GOT3 (cell line): ENCODE measurements around the gene KLHL3.

Source experiments
- DNase-seq: peaks from one replicate; lab custom pipeline; 2025; ENCODE audit warnings: mixed read lengths; lab: John Stamatoyannopoulos, UW

Gene KLHL3

GRCh38 chr5:137708796-137709559, 26.9 kb downstream of the KLHL3 start:
- no peak for DNase-seq

- no peak for DNase-seq
These were observed 27.8 kb downstream of the KLHL3 start for GRCh38 chr5:137708062-137708461.

- DNase-seq, result no peak
These were observed 29.0 kb downstream of the KLHL3 start for GRCh38 chr5:137706841-137707240.

- DNase-seq, result no peak
These were observed 30.8 kb downstream of the KLHL3 start for GRCh38 chr5:137705106-137705505.

GRCh38 chr5:137703565-137703964, 32.3 kb downstream of the KLHL3 start:
- DNase-seq, result no peak

DNA sequence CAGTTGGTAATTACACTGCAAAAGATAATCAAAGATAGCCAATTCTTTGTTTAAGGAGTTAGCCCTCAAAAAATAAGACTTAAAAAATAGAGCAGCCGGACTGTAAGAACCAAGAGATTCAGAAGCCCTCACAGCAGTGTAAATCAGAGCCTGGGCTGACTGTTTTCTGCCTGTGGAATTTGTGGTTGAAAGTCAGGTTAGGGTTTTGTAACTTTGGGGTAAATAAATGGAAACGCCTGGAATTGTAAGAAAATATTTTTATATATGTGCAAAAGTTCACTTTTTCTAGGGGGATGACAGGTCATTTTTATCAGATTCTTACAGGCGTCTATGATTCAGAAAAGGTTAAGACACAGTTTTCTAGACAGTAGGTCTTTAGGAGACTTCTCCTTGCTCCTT, 35.6 kb downstream of the KLHL3 start:
- DNase-seq, result no peak

DNA sequence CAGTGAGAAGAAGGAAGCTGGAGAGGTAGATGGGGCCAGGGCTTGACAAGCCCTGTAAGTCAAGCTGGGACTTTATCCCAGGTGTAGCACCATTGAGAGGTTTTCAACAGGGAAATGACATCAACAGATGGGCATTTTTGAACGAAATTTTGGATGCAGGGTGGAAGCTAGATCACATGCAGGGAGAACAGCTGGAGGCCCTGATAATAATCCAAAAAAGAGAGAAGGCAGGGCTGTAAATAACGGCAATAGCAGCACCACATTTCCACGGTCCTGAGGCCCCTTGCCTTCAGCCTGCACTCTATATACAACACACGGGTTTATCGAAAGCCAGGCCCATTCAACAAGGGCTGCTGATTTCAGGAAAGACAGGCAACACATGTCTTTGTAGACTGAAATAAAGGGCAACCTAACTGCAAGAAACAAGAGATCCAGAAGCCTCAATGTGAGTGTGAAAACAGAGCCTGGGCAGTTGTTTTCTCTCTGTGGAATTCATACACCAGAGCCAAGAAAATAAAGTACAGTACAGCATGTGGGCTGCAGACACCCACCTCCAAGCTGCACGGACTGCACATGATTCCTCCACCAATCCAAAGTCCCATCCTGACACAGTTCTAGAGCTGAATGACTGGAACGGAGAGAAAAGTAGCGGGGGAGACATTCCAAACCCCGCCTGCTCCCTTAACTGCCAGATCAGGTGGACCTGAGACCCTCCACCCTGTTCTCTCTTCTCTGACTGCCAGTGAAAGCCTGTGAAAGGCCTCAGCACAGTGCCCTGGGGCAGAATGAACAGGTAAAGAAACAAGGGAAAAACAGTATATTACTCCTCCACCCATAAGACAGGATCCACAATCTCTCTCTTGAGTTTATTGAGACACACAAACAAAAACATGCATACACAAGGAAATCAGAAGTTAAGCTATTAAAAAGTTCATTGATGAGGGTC, 36.3 kb downstream of the KLHL3 start:
- DNase-seq, result no peak

- no peak for DNase-seq
These were observed 39.4 kb downstream of the KLHL3 start for GRCh38 chr5:137696481-137696880.

DNA sequence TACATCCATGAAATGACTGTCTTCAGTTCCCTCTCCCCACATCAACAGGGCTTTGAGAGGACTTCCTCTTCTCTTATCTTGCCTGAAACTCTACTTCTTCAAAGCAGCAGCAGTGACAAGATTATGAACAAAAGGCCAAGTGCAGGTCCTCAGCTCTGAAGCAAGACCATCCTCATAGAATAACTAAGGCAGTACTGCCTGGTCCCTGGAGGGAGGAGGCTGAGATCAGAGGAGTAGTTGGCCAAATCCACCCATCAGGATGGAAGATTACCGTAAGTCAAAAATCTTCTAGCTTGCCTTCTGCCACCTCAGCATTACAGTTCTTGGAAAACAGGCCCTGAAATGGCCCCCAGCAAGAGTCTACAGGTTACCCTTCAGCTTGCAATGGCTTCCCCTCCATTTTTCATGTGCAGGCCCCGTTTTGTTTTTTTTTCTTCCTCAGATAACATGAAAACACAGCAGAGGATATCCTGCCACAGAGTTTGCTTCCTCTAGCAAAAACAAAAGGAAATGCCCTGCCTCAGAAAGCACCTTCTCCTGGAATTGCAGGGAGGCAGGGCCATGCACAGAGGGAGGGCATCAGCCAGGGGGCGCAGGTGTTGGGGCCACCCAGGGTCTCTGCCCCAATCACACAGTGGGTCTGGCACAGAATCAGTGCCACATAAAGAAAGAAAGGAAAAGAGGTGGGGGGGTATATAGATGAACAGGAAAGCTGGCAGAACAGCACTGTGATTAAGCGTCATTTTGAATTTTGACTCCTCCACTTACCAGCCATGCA, 40.0 kb downstream of the KLHL3 start:
- no peak for DNase-seq

DNA sequence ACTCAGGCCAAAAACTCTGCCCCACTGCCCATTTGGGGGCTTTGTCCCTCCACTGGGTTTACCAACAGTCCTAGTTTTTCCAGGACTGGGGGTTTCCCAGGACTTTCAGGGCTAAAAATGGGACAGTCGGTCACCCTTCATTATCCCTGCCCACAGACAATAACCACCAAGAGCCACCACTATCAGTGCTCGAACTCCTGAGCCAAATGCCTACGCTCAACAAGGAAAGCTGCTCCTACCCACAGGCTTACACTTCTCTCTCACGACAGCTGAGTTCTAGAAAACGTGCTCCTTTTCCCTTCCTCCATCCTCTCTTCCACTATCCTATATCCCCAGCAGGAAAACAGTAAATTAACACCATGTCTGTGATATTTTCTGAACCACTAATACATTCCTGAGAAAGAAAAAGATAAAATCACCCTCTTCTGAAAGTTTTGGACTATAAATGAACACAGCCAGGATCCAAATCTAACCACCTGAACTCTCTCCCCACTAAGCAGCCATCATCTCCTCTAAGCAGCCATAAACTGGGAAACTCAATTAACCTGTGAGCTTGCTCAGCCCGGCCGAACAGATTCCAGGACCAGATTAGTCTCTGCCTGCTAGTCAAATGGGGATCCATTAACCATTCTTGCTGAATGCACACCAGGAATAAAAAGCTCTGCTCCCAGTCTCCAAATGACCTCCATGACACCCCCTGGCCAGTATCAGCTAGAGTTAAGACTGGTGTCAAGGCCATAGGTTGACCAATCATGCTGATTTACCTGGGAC, 41.8 kb downstream of the KLHL3 start:
- DNase-seq, result no peak

DNA sequence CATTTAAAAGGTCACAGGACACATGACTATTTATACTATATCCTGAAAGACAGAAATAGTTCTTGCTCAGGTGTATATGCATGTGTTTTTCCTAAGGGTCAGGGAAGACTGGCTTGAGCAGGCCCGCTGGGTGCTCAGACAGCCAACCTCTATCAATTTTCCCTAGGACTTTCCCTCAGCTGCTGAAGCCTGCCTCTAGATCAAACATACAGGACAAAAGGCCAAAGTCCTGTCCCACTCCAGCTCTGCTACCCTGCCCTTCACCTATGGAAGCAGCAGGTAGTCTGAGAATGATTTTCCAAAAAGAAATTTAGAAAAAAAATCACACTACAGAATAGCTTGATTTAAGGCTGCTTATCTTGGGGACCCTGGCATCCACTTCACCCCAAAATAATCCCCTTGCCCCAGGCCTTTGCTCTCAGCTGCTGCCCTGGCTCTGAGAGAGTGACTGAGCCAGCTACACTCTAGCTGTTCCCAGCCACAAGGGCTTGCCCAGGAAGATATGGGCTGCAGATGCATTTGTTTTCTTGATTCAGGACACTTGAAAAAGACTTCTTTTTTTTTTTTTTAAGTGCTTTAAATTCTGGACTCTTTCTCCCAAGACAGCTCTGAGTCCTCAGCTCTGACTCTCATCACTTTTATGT, 42.5 kb downstream of the KLHL3 start:
- no peak for DNase-seq

- no peak for DNase-seq
These were observed 46.6 kb downstream of the KLHL3 start for GRCh38 chr5:137689306-137689705.

DNA sequence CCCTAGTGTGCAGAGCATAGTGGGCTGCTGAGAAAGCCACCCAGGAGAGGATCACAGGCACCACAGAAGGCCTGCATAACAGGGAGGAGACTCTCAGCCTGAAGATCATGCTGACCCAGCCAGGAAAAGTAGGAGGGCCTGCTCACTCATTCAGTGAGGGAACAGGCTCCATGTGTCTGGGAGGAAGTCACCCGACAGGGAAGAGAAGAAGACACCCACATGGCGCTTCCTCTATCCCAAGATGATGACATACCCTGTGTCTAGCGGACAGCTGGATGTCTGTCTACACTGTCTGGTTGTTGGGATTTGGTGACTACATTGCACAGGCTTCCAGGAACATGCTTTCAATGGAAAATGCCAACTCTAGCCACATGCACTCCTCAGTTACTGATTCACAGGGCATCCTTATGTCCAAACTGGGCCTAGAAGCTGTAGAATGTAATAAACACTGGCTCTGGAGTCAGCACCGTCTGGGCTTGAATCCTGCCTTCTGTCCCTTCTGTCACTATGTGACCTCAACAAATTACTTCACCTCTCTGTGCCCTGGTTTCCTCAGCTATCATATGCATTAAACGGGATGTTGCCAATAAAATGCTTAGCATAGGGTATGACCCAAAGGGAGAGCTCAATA, 47.6 kb downstream of the KLHL3 start:
- DNase-seq, result no peak

GRCh38 chr5:137684761-137685160, 51.1 kb downstream of the KLHL3 start:
- DNase-seq, result no peak

DNA sequence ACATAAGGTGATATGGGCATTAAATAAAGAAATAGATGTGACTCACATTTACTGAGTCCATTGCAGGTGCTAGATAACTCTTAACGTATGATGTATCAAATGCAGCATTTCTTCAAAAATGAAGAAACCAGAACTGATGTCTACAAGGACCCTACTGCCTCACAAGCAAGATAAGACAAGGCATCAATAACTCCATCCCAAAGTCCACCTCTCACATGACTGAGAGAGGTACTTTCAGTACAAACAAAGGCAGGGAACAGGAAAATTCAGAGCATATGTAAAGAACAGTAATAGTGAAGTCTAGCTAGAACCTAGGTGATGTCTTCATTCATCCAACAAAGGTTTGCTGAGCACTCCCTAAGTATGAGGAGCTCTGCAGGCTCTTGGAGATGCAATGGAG, 54.7 kb downstream of the KLHL3 start:
- DNase-seq, result no peak

DNA sequence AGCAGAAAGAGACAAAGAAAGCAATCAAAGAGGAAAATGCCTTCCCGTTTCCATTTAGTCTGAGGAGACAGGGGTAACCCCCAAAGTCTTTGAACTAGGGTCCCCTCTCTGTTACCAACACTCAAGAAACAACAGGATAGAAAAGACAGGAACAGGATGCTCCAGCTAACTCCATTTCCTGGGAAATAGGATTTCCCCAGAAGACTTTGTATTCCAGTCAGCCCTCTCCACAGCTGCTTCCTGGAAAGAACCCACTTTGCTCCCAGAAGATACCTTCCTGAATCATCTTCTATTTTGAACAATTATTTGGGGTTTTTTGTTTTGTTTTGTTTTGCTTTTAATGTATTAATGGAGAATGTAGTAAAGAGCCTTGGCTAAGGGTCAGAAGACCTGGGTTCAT, 56.0 kb downstream of the KLHL3 start:
- no peak for DNase-seq

DNA sequence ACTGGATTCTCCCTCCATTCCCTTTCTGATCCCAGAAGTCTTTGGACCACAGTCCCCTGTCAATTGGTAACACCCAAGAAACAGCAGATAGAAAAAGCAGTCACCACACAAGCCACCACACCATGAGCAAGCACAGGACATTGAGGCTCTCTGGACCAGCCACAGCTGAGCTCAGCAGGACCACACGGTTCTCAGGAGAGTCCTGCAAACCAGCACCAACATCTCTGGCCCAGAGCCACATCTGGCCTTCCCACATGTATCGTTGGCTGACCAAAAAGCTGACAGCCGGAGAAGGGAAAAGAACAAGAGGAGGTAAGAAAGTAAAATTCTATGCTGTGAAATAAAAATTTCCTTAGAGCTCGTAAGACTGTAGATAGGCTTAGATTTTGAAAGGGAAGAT, 56.7 kb downstream of the KLHL3 start:
- no peak for DNase-seq

GRCh38 chr5:137672881-137673280, 63.0 kb downstream of the KLHL3 start:
- no peak for DNase-seq

GRCh38 chr5:137672001-137672400, 63.9 kb downstream of the KLHL3 start:
- no peak for DNase-seq

DNA sequence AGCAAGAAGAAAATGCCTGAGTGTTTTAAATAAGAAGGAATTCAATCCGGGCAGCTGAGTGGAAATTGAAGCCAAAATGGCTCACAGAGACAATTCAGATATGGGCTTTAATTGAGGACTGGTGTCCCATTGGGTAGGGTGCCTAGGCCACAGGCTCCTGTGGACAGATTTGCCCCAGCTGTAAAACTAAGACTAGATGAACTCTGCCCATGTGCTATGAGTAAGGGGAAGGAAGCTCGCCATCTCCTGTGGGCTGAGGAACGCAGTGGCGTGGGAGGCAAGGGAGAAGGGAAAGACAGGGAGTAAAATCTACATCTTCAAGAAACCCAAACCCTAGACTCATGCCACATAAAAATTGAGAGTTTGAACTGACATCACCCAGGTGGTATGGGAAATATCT, 66.1 kb downstream of the KLHL3 start:
- no peak for DNase-seq

GRCh38 chr5:137668637-137669036, 67.3 kb downstream of the KLHL3 start:
- DNase-seq, result no peak
